Liver (tissue), 9 donors: ENCODE measurements around the gene SLC22A3. TPM values are rescaled to one million over a fixed set of nuclear protein-coding genes. Genes with fewer than 3 reads are reported as not detected.
"Not testable (repeated sequence)": the region's sequence is repeated elsewhere in the genome, so short reads cannot be mapped to it uniquely, and the experiment has no call there.

Experiments
- DNase-seq: peaks from one replicate; pipeline ENCODE4 v3.0.0-alpha.2; 2017; ENCODE audit warnings: low spot score
- H3K27ac ChIP-seq, 2 donors: one replicate each; pipeline ENCODE4 v1.7.0; 2013; ENCODE audit warnings: inconsistent platforms in 2 of 2, low read length in 2 of 2, control low read depth in 1 of 2, low read depth in 1 of 2, mild to moderate bottlenecking in 1 of 2
- H3K27me3 ChIP-seq, 4 donors: one replicate each; pipeline versions ENCODE4 v1.6.1 to v1.7.0; 2013; ENCODE audit warnings: low read length in 3 of 4, inconsistent platforms in 1 of 4, mild to moderate bottlenecking in 1 of 4, moderate library complexity in 1 of 4; ENCODE audit not compliant: control insufficient read depth in 4 of 4, insufficient read depth in 4 of 4
- H3K36me3 ChIP-seq, 4 donors: one replicate each; pipeline versions ENCODE4 v1.6.1 to v1.7.0; 2013; ENCODE audit warnings: low read length in 3 of 4, mild to moderate bottlenecking in 3 of 4, low read depth in 1 of 4, moderate library complexity in 1 of 4; ENCODE audit not compliant: control insufficient read depth in 4 of 4, insufficient read depth in 3 of 4
- H3K4me1 ChIP-seq, 4 donors: one replicate each; pipeline versions ENCODE4 v1.6.1 to v1.7.0; 2013; ENCODE audit warnings: low read length in 3 of 4, mild to moderate bottlenecking in 3 of 4, moderate library complexity in 1 of 4; ENCODE audit not compliant: control insufficient read depth in 4 of 4, insufficient read depth in 4 of 4
- H3K4me3 ChIP-seq, 3 donors: one replicate each; pipeline versions ENCODE4 v1.6.1 to v1.7.0; 2013; ENCODE audit warnings: low read length in 3 of 3, control low read depth in 1 of 3, low read depth in 1 of 3, mild to moderate bottlenecking in 1 of 3
- H3K9ac ChIP-seq, 2 donors: one replicate each; pipeline ENCODE4 v1.7.0; 2013; ENCODE audit warnings: low read length in 2 of 2, mild to moderate bottlenecking in 2 of 2, moderate library complexity in 2 of 2, control low read depth in 1 of 2, low read depth in 1 of 2
- H3K9me3 ChIP-seq, 4 donors: one replicate each; pipeline versions ENCODE4 v1.6.1 to v1.7.0; 2013; ENCODE audit warnings: low read length in 3 of 4; ENCODE audit not compliant: control insufficient read depth in 4 of 4
- ATF3 ChIP-seq: IDR thresholded peaks from 2 replicates; pipeline ENCODE4 v1.6.1; 2016; ENCODE audit warnings: antibody characterized with exemption
- EGR1 ChIP-seq, 2 donors: IDR thresholded peaks; 2 replicates each; pipeline ENCODE4 v1.6.1; 2016 to 2018; ENCODE audit warnings: antibody characterized with exemption in 2 of 2, low read depth in 2 of 2
- FOXA1 ChIP-seq: IDR thresholded peaks from 2 replicates; pipeline ENCODE4 v1.6.1; 2016; ENCODE audit warnings: antibody characterized with exemption
- FOXA2 ChIP-seq: IDR thresholded peaks from 2 replicates; pipeline ENCODE4 v1.6.1; 2016; ENCODE audit warnings: antibody characterized with exemption
- GABPA ChIP-seq, 2 donors: IDR thresholded peaks in 1 of 2; conservative IDR thresholded peaks in 1 of 2; 2 replicates each; pipeline ENCODE4 v1.6.1; 2016; ENCODE audit warnings: antibody characterized with exemption in 2 of 2, mild to moderate bottlenecking in 1 of 2, moderate library complexity in 1 of 2
- HNF4A ChIP-seq, 2 donors: conservative IDR thresholded peaks; 2 replicates each; pipeline ENCODE4 v1.6.1; 2016; ENCODE audit warnings: antibody characterized with exemption in 2 of 2, mild to moderate bottlenecking in 2 of 2
- HNF4G ChIP-seq: IDR thresholded peaks from 2 replicates; pipeline ENCODE4 v1.6.1; 2016; ENCODE audit warnings: antibody characterized with exemption
- JUND ChIP-seq, 2 donors: IDR thresholded peaks; 2 replicates each; pipeline ENCODE4 v1.6.1; 2016; ENCODE audit warnings: antibody characterized with exemption in 2 of 2
- RAD21 ChIP-seq, 2 donors: IDR thresholded peaks; 2 replicates each; pipeline ENCODE4 v1.6.1; 2016; ENCODE audit warnings: antibody characterized with exemption in 2 of 2, mild to moderate bottlenecking in 2 of 2
- REST ChIP-seq: IDR thresholded peaks from 2 replicates; pipeline ENCODE4 v1.6.1; 2016; ENCODE audit warnings: antibody characterized with exemption, mild to moderate bottlenecking
- TAF1 ChIP-seq: conservative IDR thresholded peaks from 2 replicates; pipeline ENCODE4 v1.6.1; 2016; ENCODE audit warnings: antibody characterized with exemption, mild to moderate bottlenecking
- WGBS: extraction: QIAGEN DNeasy Blood & Tissue Kit; methylation state at CpG from one replicate; pipeline ENCODE4 v1.1.7; 2013; 5-methylcytosine and 5-hydroxymethylcytosine counted together
- polyA plus RNA-seq, 2 donors: library from polyadenylated mRNA; stranded (reverse) in 1 of 2; unstranded in 1 of 2; fragments of 200-250 nt in 1 of 2; fragments of >200 nt in 1 of 2; fragmentation: Nextera tagmentation in 1 of 2; extraction: Ambion mirVana in 1 of 2; gene quantifications; one replicate each; pipeline versions ENCODE4 v1.2.1 to v1.2.3, GENCODE V29; 2013 to 2015
- total RNA-seq, 2 donors: library from RNA; depleted of rRNA; stranded (reverse); fragments of >200 nt; gene quantifications; one replicate each; pipeline ENCODE4 v1.2.3, GENCODE V29; 2014
- TF ChIP-seq, protein P1 (sequence below): fragments of 150-350 bp; IDR thresholded peaks from 2 replicates; pipeline ENCODE4 v1.5.1; 2017; ENCODE audit warnings: improper control_type of control experiment, low read depth, low read length; ENCODE audit not compliant: missing input control
- TF ChIP-seq, protein P2 (sequence below): IDR thresholded peaks from 2 replicates; pipeline ENCODE4 v1.6.1; 2016; ENCODE audit warnings: antibody characterized with exemption
- donor health status: healthy.
- donor health status: healthy.
- donor health status: healthy.
- donor health status: healthy.
- donor health status: healthy.

SLC22A3 gene
- total and polyA plus RNA-seq, 4 donors: 7.6 to 40.9 (median 19.4) TPM

DNA sequence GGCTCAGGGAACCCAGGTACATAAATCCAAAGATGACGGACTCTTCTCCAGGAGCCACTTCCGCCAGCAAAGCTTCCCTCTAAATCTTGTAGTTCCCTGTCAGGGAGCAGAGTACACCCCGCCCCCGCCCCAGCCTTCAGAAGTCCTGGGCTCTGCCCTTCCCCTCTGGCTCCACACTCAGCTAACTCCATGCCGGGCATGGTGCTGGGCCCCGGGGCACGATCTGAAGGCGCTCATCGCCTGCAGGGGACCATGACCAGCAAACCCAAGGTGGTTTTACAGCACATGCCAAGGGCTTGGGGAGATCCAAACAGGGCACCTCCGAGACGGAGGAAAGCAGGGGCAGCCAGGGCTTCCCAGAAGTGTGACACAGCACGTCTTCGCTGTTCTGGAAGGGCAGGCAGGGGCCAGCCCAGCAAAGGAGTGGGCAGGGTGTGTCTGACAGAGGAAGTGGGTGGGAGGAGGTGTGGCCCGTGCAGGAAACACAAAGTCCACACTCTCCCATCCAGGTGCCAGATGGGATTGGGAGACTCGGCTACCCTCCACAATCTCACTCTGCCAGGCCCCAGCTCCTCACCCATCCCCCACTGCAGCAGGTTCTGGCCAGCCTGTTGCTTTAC lies 48.0 kb upstream of the SLC22A3 start:
- Histone ChIP-seq H3K4me3 (no peak overlapping the region), H3K27ac (no peak overlapping the region), H3K4me1 (peaks cover 0 to 6% (median 0%) of the 10 kb centered on the region in 4 donors), H3K27me3 (no peaks in the 10 kb centered on the region), H3K36me3 (no peaks in the 10 kb centered on the region), H3K9ac (no peak overlapping the region), H3K9me3 (no peaks in the 10 kb centered on the region)
- no peak for DNase-seq
- 72% methylated on average over 15 of the region's 15 CpGs for WGBS
- TF ChIP-seq, protein P1, sequence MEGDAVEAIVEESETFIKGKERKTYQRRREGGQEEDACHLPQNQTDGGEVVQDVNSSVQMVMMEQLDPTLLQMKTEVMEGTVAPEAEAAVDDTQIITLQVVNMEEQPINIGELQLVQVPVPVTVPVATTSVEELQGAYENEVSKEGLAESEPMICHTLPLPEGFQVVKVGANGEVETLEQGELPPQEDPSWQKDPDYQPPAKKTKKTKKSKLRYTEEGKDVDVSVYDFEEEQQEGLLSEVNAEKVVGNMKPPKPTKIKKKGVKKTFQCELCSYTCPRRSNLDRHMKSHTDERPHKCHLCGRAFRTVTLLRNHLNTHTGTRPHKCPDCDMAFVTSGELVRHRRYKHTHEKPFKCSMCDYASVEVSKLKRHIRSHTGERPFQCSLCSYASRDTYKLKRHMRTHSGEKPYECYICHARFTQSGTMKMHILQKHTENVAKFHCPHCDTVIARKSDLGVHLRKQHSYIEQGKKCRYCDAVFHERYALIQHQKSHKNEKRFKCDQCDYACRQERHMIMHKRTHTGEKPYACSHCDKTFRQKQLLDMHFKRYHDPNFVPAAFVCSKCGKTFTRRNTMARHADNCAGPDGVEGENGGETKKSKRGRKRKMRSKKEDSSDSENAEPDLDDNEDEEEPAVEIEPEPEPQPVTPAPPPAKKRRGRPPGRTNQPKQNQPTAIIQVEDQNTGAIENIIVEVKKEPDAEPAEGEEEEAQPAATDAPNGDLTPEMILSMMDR: no peak
- TF ChIP-seq RAD21 (IDR thresholded peaks at IDR 0.05) (peak in 1 of 2 donors; percentile 26), JUND (IDR thresholded peaks at IDR 0.05) (no peak), HNF4A (conservative IDR thresholded peaks at IDR 0.05) (peak; percentile 23 to 40)

DNA sequence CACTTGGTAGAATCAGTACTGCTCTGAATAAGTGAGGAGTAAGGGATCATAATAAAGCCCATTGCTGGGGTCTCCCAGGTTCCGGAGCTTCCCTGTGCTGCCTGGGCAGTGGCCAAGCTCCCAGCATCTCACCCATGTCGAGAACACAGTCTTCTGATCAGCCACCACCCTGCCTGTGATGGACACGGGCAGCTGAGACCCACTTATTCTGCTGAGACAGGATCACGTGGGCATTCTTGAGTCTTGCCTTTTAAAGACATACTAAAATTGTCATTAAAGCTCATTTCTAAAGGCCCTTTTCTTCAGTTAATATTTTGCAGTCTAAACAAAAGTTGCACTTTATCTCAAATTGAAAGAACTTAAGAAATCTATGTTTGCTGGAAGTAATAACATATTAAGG lies 46.8 kb upstream of the SLC22A3 start:
- Histone ChIP-seq H3K9me3 (no peaks in the 10 kb centered on the region), H3K27ac (no peak overlapping the region), H3K36me3 (no peaks in the 10 kb centered on the region), H3K4me1 (peaks cover 0 to 6% (median 0%) of the 10 kb centered on the region in 4 donors), H3K4me3 (no peak overlapping the region), H3K9ac (no peak overlapping the region), H3K27me3 (no peaks in the 10 kb centered on the region)
- DNase-seq: no peak
- no peak for TF ChIP-seq FOXA1
- no peak for TF ChIP-seq EGR1 (IDR thresholded peaks at IDR 0.05; ENCODE audit: low read depth in 2 of 2)
- TF ChIP-seq REST: no peak
- TF ChIP-seq ATF3: no peak
- TF ChIP-seq FOXA2: no peak
- no peak for TF ChIP-seq HNF4A (conservative IDR thresholded peaks at IDR 0.05)
- TF ChIP-seq, protein P1: no peak
- TF ChIP-seq GABPA (IDR thresholded peaks at IDR 0.05 in 1 of 2, conservative IDR thresholded peaks at IDR 0.05 in 1 of 2): no peak
- TF ChIP-seq JUND (IDR thresholded peaks at IDR 0.05): no peak
- TF ChIP-seq HNF4G: no peak
- TF ChIP-seq TAF1: no peak
- TF ChIP-seq, protein P2, sequence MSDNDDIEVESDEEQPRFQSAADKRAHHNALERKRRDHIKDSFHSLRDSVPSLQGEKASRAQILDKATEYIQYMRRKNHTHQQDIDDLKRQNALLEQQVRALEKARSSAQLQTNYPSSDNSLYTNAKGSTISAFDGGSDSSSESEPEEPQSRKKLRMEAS: no peak
- 88% methylated on average over 4 of the region's 4 CpGs for WGBS

DNA sequence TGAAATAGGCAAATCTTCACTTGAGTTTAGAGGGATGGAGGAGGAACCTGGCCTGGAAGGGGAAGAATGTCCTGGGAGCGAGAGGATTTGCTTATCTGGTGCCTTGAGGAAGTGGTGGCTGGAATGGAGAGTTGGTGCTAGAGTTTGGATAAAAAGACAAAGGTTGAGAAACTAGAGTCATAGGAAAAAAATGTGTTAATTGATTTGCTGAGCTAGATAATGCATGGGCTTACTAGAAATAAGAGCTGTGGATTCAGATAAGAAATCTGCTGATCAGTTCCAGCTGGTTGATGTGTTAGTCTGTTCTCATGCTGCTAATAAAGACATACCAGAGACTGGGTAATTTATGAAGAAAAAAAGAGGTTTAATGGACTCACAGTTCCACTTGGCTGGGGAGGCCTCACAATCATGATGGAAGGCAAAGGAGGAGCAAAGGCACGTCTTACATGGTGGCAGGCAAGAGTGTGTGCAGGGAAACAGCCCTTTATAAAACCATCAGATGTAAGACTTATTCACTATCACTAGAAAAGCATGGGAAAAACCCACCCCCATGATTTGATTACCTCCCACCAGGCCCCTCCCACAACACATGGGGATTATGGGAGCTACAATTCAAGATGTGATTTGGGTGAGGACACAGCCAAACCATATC lies 45.6 kb upstream of the SLC22A3 start:
- 89% methylated on average over 2 of the region's 2 CpGs for WGBS
- H3K9ac ChIP-seq, H3K9me3 ChIP-seq, H3K36me3 ChIP-seq, H3K27ac ChIP-seq, DNase-seq, H3K4me1 ChIP-seq, H3K27me3 ChIP-seq, H3K4me3 ChIP-seq: not testable (repeated sequence)
